ENCODE measurements around the gene OR6Y1. TPM values are rescaled to one million over a fixed set of nuclear protein-coding genes. Genes with fewer than 3 reads are reported as not detected.
A peak's percentile ranks its signal among the peaks of the same experiment; 100 is the strongest.

The OR6Y1 gene
- total RNA-seq, 1 donor from 2014 or later, result not detected

DNA sequence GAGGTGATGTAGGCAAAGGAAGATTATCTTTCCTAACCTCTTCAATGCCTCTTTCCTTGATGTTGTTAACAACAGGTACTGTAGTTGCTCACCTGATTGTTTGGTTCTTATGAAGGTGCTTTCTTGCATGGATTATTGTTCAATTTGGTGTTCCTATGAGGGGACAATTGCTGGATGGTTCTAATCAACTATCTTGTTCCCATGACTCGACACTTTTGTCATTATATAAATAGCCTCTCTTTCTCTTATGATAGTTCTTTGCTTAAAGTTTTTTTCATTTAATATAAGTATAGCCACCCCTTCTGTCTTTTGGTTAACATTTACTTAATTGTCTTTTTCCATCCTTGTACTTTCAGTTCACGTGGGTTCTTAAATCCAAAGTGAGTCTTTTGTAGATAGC lies 46.7 kb downstream of the OR6Y1 start:
- no peak for DNase-seq (ENCODE audit: low spot score in 2 of 2, unreplicated experiment in 2 of 2)
- H3K27ac Mint-ChIP-seq, result no peak overlapping the region
- no peak overlapping the region for H3K4me3 Mint-ChIP-seq
- peaks cover 14% of the 10 kb centered on the region for H3K27me3 Mint-ChIP-seq (ENCODE audit: low read depth)
- peaks cover 1% of the 10 kb centered on the region for H3K36me3 Mint-ChIP-seq
- H3K9me3 Mint-ChIP-seq, result peaks cover 3% of the 10 kb centered on the region
- no peak for TF ChIP-seq CTCF (IDR thresholded peaks at IDR 0.05; ENCODE audit: unreplicated experiment)
- H3K4me1 Mint-ChIP-seq, result peaks cover 35% of the 10 kb centered on the region

GRCh38 chr1:158506369-158506987 lies 47.7 kb downstream of the OR6Y1 start:
- peaks cover 14% of the 10 kb centered on the region for H3K27me3 Mint-ChIP-seq (ENCODE audit: low read depth)
- H3K36me3 Mint-ChIP-seq, result peaks cover 2% of the 10 kb centered on the region
- peaks cover 8% of the 10 kb centered on the region for H3K9me3 Mint-ChIP-seq
- no peak for DNase-seq (ENCODE audit: low spot score in 2 of 2, unreplicated experiment in 2 of 2)
- H3K4me1 Mint-ChIP-seq, result peaks cover 30% of the 10 kb centered on the region
- H3K4me3 Mint-ChIP-seq, result no peak overlapping the region
- no peak overlapping the region for H3K27ac Mint-ChIP-seq
- peak; percentile 32 for TF ChIP-seq CTCF (IDR thresholded peaks at IDR 0.05; ENCODE audit: unreplicated experiment)

GRCh38 chr1:158496374-158496773 lies 57.8 kb downstream of the OR6Y1 start:
- no peak for TF ChIP-seq CTCF (IDR thresholded peaks at IDR 0.05; ENCODE audit: unreplicated experiment)
- Mint-ChIP-seq H3K27me3 (ENCODE audit: low read depth) (peaks cover 5% of the 10 kb centered on the region), H3K4me1 (peaks cover 5% of the 10 kb centered on the region), H3K9me3 (no peaks in the 10 kb centered on the region), H3K36me3 (no peaks in the 10 kb centered on the region), H3K27ac (no peak overlapping the region), H3K4me3 (no peak overlapping the region)
- no peak for DNase-seq (ENCODE audit: low spot score in 2 of 2, unreplicated experiment in 2 of 2)

GRCh38 chr1:158494796-158495195 lies 59.4 kb downstream of the OR6Y1 start:
- no peaks in the 10 kb centered on the region for H3K9me3 Mint-ChIP-seq
- peaks cover 5% of the 10 kb centered on the region for H3K4me1 Mint-ChIP-seq
- no peak for TF ChIP-seq CTCF (IDR thresholded peaks at IDR 0.05; ENCODE audit: unreplicated experiment)
- no peak for DNase-seq (ENCODE audit: low spot score in 2 of 2, unreplicated experiment in 2 of 2)
- peaks cover 3% of the 10 kb centered on the region for H3K27me3 Mint-ChIP-seq (ENCODE audit: low read depth)
- no peak overlapping the region for H3K4me3 Mint-ChIP-seq
- H3K36me3 Mint-ChIP-seq, result no peaks in the 10 kb centered on the region
- no peak overlapping the region for H3K27ac Mint-ChIP-seq

Other genes starting within 250 kb of the OR6Y1 start
- not detected in 3 replicates for gene CD1B, start 222.9 kb downstream of the OR6Y1 start, total RNA-seq
- not detected in 3 replicates for gene CD1E, start 200.5 kb downstream of the OR6Y1 start, total RNA-seq
- gene OR10T2, start 154.9 kb downstream of the OR6Y1 start, total RNA-seq, result not detected in 3 replicates
- not detected in 3 replicates for gene OR10K2, start 128.2 kb downstream of the OR6Y1 start, total RNA-seq
- not detected in 3 replicates for gene OR10K1, start 92.6 kb downstream of the OR6Y1 start, total RNA-seq
- gene OR10R2, start 82.2 kb downstream of the OR6Y1 start, total RNA-seq, result not detected in 3 replicates
- gene OR6P1, start 16.2 kb upstream of the OR6Y1 start, total RNA-seq, result not detected in 3 replicates
- not detected in 3 replicates for gene OR10X1, start 25.5 kb upstream of the OR6Y1 start, total RNA-seq
- gene OR10Z1, start 50.9 kb upstream of the OR6Y1 start, total RNA-seq, result not detected in 3 replicates
- 0.88 to 1.4 TPM (median 1.1 TPM) in 3 replicates for gene SPTA1, start 132.3 kb upstream of the OR6Y1 start, total RNA-seq
- gene OR6K2, start 146.2 kb upstream of the OR6Y1 start, total RNA-seq, result not detected in 3 replicates
- gene OR6K3, start 166.3 kb upstream of the OR6Y1 start, total RNA-seq, result not detected in 3 replicates
- gene OR6K6, start 200.3 kb upstream of the OR6Y1 start, total RNA-seq, result not detected in 3 replicates
- gene OR6N1, start 217.8 kb upstream of the OR6Y1 start, total RNA-seq, result not detected in 3 replicates
- not detected in 3 replicates for gene OR6N2, start 226.8 kb upstream of the OR6Y1 start, total RNA-seq